Measurements from ENCODE around the gene EXOC4.

Gene EXOC4

GRCh38 chr7:133646472-133647315 is 393.8 kb downstream of the EXOC4 start:
- H3K4me1 ChIP-seq (ENCODE audit: control insufficient read depth in 2 of 2, insufficient read depth in 1 of 2, low read depth in 1 of 2, low read length in 2 of 2), result peaks cover 0 to 18% of the 10 kb centered on the region in 2 donors
- H4K8ac ChIP-seq (ENCODE audit: low read depth, low read length), result no peak overlapping the region
- H3K9me3 ChIP-seq (replicated peaks in 1 of 2; ENCODE audit: control insufficient read depth in 2 of 2, insufficient read depth in 1 of 2, low read depth in 1 of 2, low read length in 2 of 2), result peaks cover 2 to 11% of the 10 kb centered on the region in 2 donors
- H2BK5ac ChIP-seq (ENCODE audit: low read length), result no peak overlapping the region
- H3K27ac ChIP-seq (replicated peaks; ENCODE audit: low read length), result no peak overlapping the region
- no peak overlapping the region for H2BK15ac ChIP-seq (ENCODE audit: low read length)
- no peak overlapping the region for H2BK12ac ChIP-seq (ENCODE audit: low read length)
- no peak overlapping the region for H3K23ac ChIP-seq (ENCODE audit: low read depth, low read length, poor library complexity)
- no peak overlapping the region for H3K14ac ChIP-seq (ENCODE audit: low read length)
- H4K91ac ChIP-seq (ENCODE audit: low read depth, low read length, poor library complexity), result no peak overlapping the region
- no peaks in the 10 kb centered on the region for H3K79me1 ChIP-seq (ENCODE audit: low read depth, low read length)
- H2AK5ac ChIP-seq (ENCODE audit: low read depth, low read length), result no peak overlapping the region
- H3K18ac ChIP-seq (ENCODE audit: low read length), result no peak overlapping the region
- H3K27me3 ChIP-seq (ENCODE audit: control insufficient read depth in 3 of 3, insufficient read depth in 3 of 3, low read depth in 1 of 3, low read length in 3 of 3), result no peaks in the 10 kb centered on the region
- no peak overlapping the region for H2AFZ ChIP-seq (ENCODE audit: low read length)
- H3K4me2 ChIP-seq (ENCODE audit: insufficient read depth, low read length, poor library complexity, severe bottlenecking), result no peak overlapping the region
- no peak overlapping the region for H3K9ac ChIP-seq (ENCODE audit: low read depth, low read length, poor library complexity)
- H3K36me3 ChIP-seq (replicated peaks in 1 of 2; ENCODE audit: control insufficient read depth in 2 of 2, insufficient read depth in 2 of 2, low read length in 2 of 2), result no peaks in the 10 kb centered on the region
- no peak for DNase-seq (ENCODE audit: low spot score)
- H3K4ac ChIP-seq (ENCODE audit: low read length), result no peak overlapping the region
- no CpG with 5 or more reads among the region's 7 CpGs for WGBS, 2 donors (ENCODE audit: extremely low coverage in 2 of 2, insufficient read length in 2 of 2, insufficient replicate concordance in 1 of 2)
- no peak overlapping the region for H3K4me3 ChIP-seq (ENCODE audit: low read length in 2 of 2)
- H2BK120ac ChIP-seq (ENCODE audit: low read depth, low read length), result no peak overlapping the region

GRCh38 chr7:133649593-133649992 is 396.7 kb downstream of the EXOC4 start:
- Histone ChIP-seq H3K4me3 (ENCODE audit: low read length in 2 of 2) (no peak overlapping the region), H2BK120ac (ENCODE audit: low read depth, low read length) (no peak overlapping the region), H2AK5ac (ENCODE audit: low read depth, low read length) (no peak overlapping the region), H3K23ac (ENCODE audit: low read depth, low read length, poor library complexity) (no peak overlapping the region), H3K4me2 (ENCODE audit: insufficient read depth, low read length, poor library complexity, severe bottlenecking) (no peak overlapping the region), H3K9me3 (replicated peaks in 1 of 2; ENCODE audit: control insufficient read depth in 2 of 2, insufficient read depth in 1 of 2, low read depth in 1 of 2, low read length in 2 of 2) (peaks cover 2 to 3% of the 10 kb centered on the region in 2 donors), H2AFZ (ENCODE audit: low read length) (no peak overlapping the region), H3K9ac (ENCODE audit: low read depth, low read length, poor library complexity) (no peak overlapping the region), H3K14ac (ENCODE audit: low read length) (no peak overlapping the region), H2BK12ac (ENCODE audit: low read length) (no peak overlapping the region), H3K27ac (replicated peaks; ENCODE audit: low read length) (no peak overlapping the region), H2BK5ac (ENCODE audit: low read length) (no peak overlapping the region), H3K4me1 (ENCODE audit: control insufficient read depth in 2 of 2, insufficient read depth in 1 of 2, low read depth in 1 of 2, low read length in 2 of 2) (peaks cover 3 to 40% of the 10 kb centered on the region in 2 donors), H3K27me3 (ENCODE audit: control insufficient read depth in 3 of 3, insufficient read depth in 3 of 3, low read depth in 1 of 3, low read length in 3 of 3) (no peaks in the 10 kb centered on the region), H3K36me3 (replicated peaks in 1 of 2; ENCODE audit: control insufficient read depth in 2 of 2, insufficient read depth in 2 of 2, low read length in 2 of 2) (no peaks in the 10 kb centered on the region), H4K8ac (ENCODE audit: low read depth, low read length) (no peak overlapping the region), H2BK15ac (ENCODE audit: low read length) (no peak overlapping the region), H4K91ac (ENCODE audit: low read depth, low read length, poor library complexity) (no peak overlapping the region), H3K18ac (ENCODE audit: low read length) (no peak overlapping the region), H3K79me1 (ENCODE audit: low read depth, low read length) (no peaks in the 10 kb centered on the region), H3K4ac (ENCODE audit: low read length) (no peak overlapping the region)
- no CpG with 5 or more reads among the region's 1 CpG for WGBS, 2 donors (ENCODE audit: extremely low coverage in 2 of 2, insufficient read length in 2 of 2, insufficient replicate concordance in 1 of 2)
- no peak for DNase-seq (ENCODE audit: low spot score)

GRCh38 chr7:133650069-133650468 is 397.2 kb downstream of the EXOC4 start:
- no peak overlapping the region for H3K23ac ChIP-seq (ENCODE audit: low read depth, low read length, poor library complexity)
- no peak overlapping the region for H3K27ac ChIP-seq (replicated peaks; ENCODE audit: low read length)
- H3K4ac ChIP-seq (ENCODE audit: low read length), result no peak overlapping the region
- no peak for DNase-seq (ENCODE audit: low spot score)
- no CpG with 5 or more reads among the region's 3 CpGs for WGBS, 2 donors (ENCODE audit: extremely low coverage in 2 of 2, insufficient read length in 2 of 2, insufficient replicate concordance in 1 of 2)
- no peak overlapping the region for H2AFZ ChIP-seq (ENCODE audit: low read length)
- H3K9me3 ChIP-seq (replicated peaks in 1 of 2; ENCODE audit: control insufficient read depth in 2 of 2, insufficient read depth in 1 of 2, low read depth in 1 of 2, low read length in 2 of 2), result peaks cover 0 to 2% of the 10 kb centered on the region in 2 donors
- H4K8ac ChIP-seq (ENCODE audit: low read depth, low read length), result no peak overlapping the region
- no peak overlapping the region for H2BK12ac ChIP-seq (ENCODE audit: low read length)
- H3K4me3 ChIP-seq (ENCODE audit: low read length in 2 of 2), result no peak overlapping the region
- H2BK15ac ChIP-seq (ENCODE audit: low read length), result no peak overlapping the region
- peaks cover 3 to 40% of the 10 kb centered on the region in 2 donors for H3K4me1 ChIP-seq (ENCODE audit: control insufficient read depth in 2 of 2, insufficient read depth in 1 of 2, low read depth in 1 of 2, low read length in 2 of 2)
- H2AK5ac ChIP-seq (ENCODE audit: low read depth, low read length), result no peak overlapping the region
- H3K9ac ChIP-seq (ENCODE audit: low read depth, low read length, poor library complexity), result no peak overlapping the region
- no peak overlapping the region for H3K18ac ChIP-seq (ENCODE audit: low read length)
- H3K36me3 ChIP-seq (replicated peaks in 1 of 2; ENCODE audit: control insufficient read depth in 2 of 2, insufficient read depth in 2 of 2, low read length in 2 of 2), result no peaks in the 10 kb centered on the region
- H2BK120ac ChIP-seq (ENCODE audit: low read depth, low read length), result no peak overlapping the region
- H3K14ac ChIP-seq (ENCODE audit: low read length), result no peak overlapping the region
- H3K79me1 ChIP-seq (ENCODE audit: low read depth, low read length), result no peaks in the 10 kb centered on the region
- H2BK5ac ChIP-seq (ENCODE audit: low read length), result no peak overlapping the region
- no peak overlapping the region for H4K91ac ChIP-seq (ENCODE audit: low read depth, low read length, poor library complexity)
- no peak overlapping the region for H3K4me2 ChIP-seq (ENCODE audit: insufficient read depth, low read length, poor library complexity, severe bottlenecking)
- H3K27me3 ChIP-seq (ENCODE audit: control insufficient read depth in 3 of 3, insufficient read depth in 3 of 3, low read depth in 1 of 3, low read length in 3 of 3), result no peaks in the 10 kb centered on the region

- Histone ChIP-seq H2BK12ac (ENCODE audit: low read length) (no peak overlapping the region), H3K27me3 (ENCODE audit: control insufficient read depth in 3 of 3, insufficient read depth in 3 of 3, low read depth in 1 of 3, low read length in 3 of 3) (no peaks in the 10 kb centered on the region), H2AFZ (ENCODE audit: low read length) (no peak overlapping the region), H3K18ac (ENCODE audit: low read length) (no peak overlapping the region), H3K14ac (ENCODE audit: low read length) (no peak overlapping the region), H3K23ac (ENCODE audit: low read depth, low read length, poor library complexity) (no peak overlapping the region), H3K9me3 (replicated peaks in 1 of 2; ENCODE audit: control insufficient read depth in 2 of 2, insufficient read depth in 1 of 2, low read depth in 1 of 2, low read length in 2 of 2) (peaks cover 0 to 2% of the 10 kb centered on the region in 2 donors), H3K4me2 (ENCODE audit: insufficient read depth, low read length, poor library complexity, severe bottlenecking) (no peak overlapping the region), H3K4ac (ENCODE audit: low read length) (no peak overlapping the region), H4K8ac (ENCODE audit: low read depth, low read length) (no peak overlapping the region), H3K27ac (replicated peaks; ENCODE audit: low read length) (no peak overlapping the region), H2BK15ac (ENCODE audit: low read length) (no peak overlapping the region), H3K36me3 (replicated peaks in 1 of 2; ENCODE audit: control insufficient read depth in 2 of 2, insufficient read depth in 2 of 2, low read length in 2 of 2) (no peaks in the 10 kb centered on the region), H3K9ac (ENCODE audit: low read depth, low read length, poor library complexity) (no peak overlapping the region), H2BK5ac (ENCODE audit: low read length) (no peak overlapping the region), H2BK120ac (ENCODE audit: low read depth, low read length) (no peak overlapping the region), H2AK5ac (ENCODE audit: low read depth, low read length) (no peak overlapping the region), H3K4me1 (ENCODE audit: control insufficient read depth in 2 of 2, insufficient read depth in 1 of 2, low read depth in 1 of 2, low read length in 2 of 2) (peaks cover 3 to 40% of the 10 kb centered on the region in 2 donors), H3K79me1 (ENCODE audit: low read depth, low read length) (no peaks in the 10 kb centered on the region), H3K4me3 (ENCODE audit: low read length in 2 of 2) (no peak overlapping the region), H4K91ac (ENCODE audit: low read depth, low read length, poor library complexity) (no peak overlapping the region)
- no CpG with 5 or more reads among the region's 5 CpGs for WGBS, 2 donors (ENCODE audit: extremely low coverage in 2 of 2, insufficient read length in 2 of 2, insufficient replicate concordance in 1 of 2)
- DNase-seq (ENCODE audit: low spot score), result no peak
These were observed 397.8 kb downstream of the EXOC4 start for GRCh38 chr7:133650487-133651300.
